BLaER1 treated with 17β-estradiol and CSF1 and Interleukin-3, amounts not matched to agents 10 nM and 100 nM (cell line): Measurements from ENCODE around the gene OR6C4.
"Not testable (repeated sequence)": the region's sequence is repeated elsewhere in the genome, so short reads cannot be mapped to it uniquely, and the experiment has no call there.

Experiments
- H3K27ac ChIP-seq, 11 experiments: shearing (Covaris generic); formaldehyde crosslinking; 2 replicates each; pipeline ENCODE4 v1.8.1; 2022
- H3K27me3 ChIP-seq, 11 experiments: shearing (Covaris generic); formaldehyde crosslinking; 2 replicates each; pipeline ENCODE4 v1.8.1; 2022
- H3K36me3 ChIP-seq, 11 experiments: shearing (Covaris generic); formaldehyde crosslinking; 2 replicates each; pipeline ENCODE4 v1.8.1; 2022
- H3K4me1 ChIP-seq, 10 experiments: shearing (Covaris generic); formaldehyde crosslinking; 2 replicates each; pipeline ENCODE4 v1.8.1; 2022
- H3K4me2 ChIP-seq, 11 experiments: shearing (Covaris generic); formaldehyde crosslinking; 2 replicates each; pipeline ENCODE4 v1.8.1; 2022
- H3K4me3 ChIP-seq, 10 experiments: shearing (Covaris generic); formaldehyde crosslinking; 2 replicates each; pipeline ENCODE4 v1.8.1; 2022
- H3K9ac ChIP-seq, 11 experiments: shearing (Covaris generic); formaldehyde crosslinking; 2 replicates each; pipeline ENCODE4 v1.8.1; 2022
- H3K9me3 ChIP-seq, 11 experiments: shearing (Covaris generic); formaldehyde crosslinking; replicated peaks in 1 of 11; 2 replicates each; pipeline ENCODE4 v1.8.1; 2022
- H4K20me1 ChIP-seq, 11 experiments: shearing (Covaris generic); formaldehyde crosslinking; 2 replicates each; pipeline ENCODE4 v1.8.1; 2022
- Cebpa-rat ChIP-seq, 11 experiments: shearing (Covaris generic); IDR thresholded peaks; 2 replicates each; pipeline ENCODE4 v1.8.1; 2022

OR6C4 gene

GRCh38 chr12:55549302-55549701, at the start of gene OR6C4:
Gene OR6C4, plus strand, starts transcription at chr12:55549602. Its CDS starts 1,625 bp downstream, at chr12:55551227.
- H3K27ac ChIP-seq: no peak within 1 kb of the TSS
- no peaks in the 10 kb centered on the region for H3K4me1 ChIP-seq
- no peaks in the 10 kb centered on the region for H4K20me1 ChIP-seq
- no peak within 1 kb of the TSS for H3K9ac ChIP-seq
- no peak for TF ChIP-seq Cebpa-rat (IDR thresholded peaks at IDR 0.05)
- H3K27me3 ChIP-seq: no peaks in the 10 kb centered on the region
- H3K4me2 ChIP-seq: no peak within 1 kb of the TSS
- peaks cover 13 to 24% (median 19%) of the 10 kb centered on the region in 11 experiments for H3K9me3 ChIP-seq
- no peaks in the 10 kb centered on the region for H3K36me3 ChIP-seq
- H3K4me3 ChIP-seq: no peak within 1 kb of the TSS

- no peaks in the 10 kb centered on the region for H4K20me1 ChIP-seq
- TF ChIP-seq Cebpa-rat (IDR thresholded peaks at IDR 0.05): no peak
- H3K36me3 ChIP-seq: no peaks in the 10 kb centered on the region
- no peaks in the 10 kb centered on the region for H3K27me3 ChIP-seq
- no peak overlapping the region for H3K27ac ChIP-seq
- no peaks in the 10 kb centered on the region for H3K4me1 ChIP-seq
- no peak overlapping the region for H3K4me3 ChIP-seq
- H3K9me3 ChIP-seq: no peaks in the 10 kb centered on the region
- H3K4me2 ChIP-seq: no peak overlapping the region
- no peak overlapping the region for H3K9ac ChIP-seq
Observed at GRCh38 chr12:55499810-55500252, 49.6 kb upstream of the OR6C4 start.

GRCh38 chr12:55501601-55502000, 47.8 kb upstream of the OR6C4 start:
- H3K4me3 ChIP-seq: no peak overlapping the region
- H3K27ac ChIP-seq: no peak overlapping the region
- no peak overlapping the region for H3K9ac ChIP-seq
- H3K4me1 ChIP-seq: no peaks in the 10 kb centered on the region
- no peak for TF ChIP-seq Cebpa-rat (IDR thresholded peaks at IDR 0.05)
- H3K9me3 ChIP-seq: no peaks in the 10 kb centered on the region
- no peaks in the 10 kb centered on the region for H3K36me3 ChIP-seq
- H4K20me1 ChIP-seq: no peaks in the 10 kb centered on the region
- H3K4me2 ChIP-seq: no peak overlapping the region
- H3K27me3 ChIP-seq: no peaks in the 10 kb centered on the region

- Histone ChIP-seq H3K27me3 (no peaks in the 10 kb centered on the region), H3K9me3 (peaks cover 11 to 33% (median 23%) of the 10 kb centered on the region in 11 experiments; a peak in 21 of 22 replicates), H4K20me1 (no peaks in the 10 kb centered on the region), H3K27ac (no peak overlapping the region), H3K4me1 (no peaks in the 10 kb centered on the region), H3K36me3 (no peaks in the 10 kb centered on the region), H3K4me2 (no peak overlapping the region), H3K9ac (no peak overlapping the region), H3K4me3 (no peak overlapping the region)
- no peak for TF ChIP-seq Cebpa-rat (IDR thresholded peaks at IDR 0.05)
Observed at GRCh38 chr12:55515696-55516095, 33.7 kb upstream of the OR6C4 start.

DNA sequence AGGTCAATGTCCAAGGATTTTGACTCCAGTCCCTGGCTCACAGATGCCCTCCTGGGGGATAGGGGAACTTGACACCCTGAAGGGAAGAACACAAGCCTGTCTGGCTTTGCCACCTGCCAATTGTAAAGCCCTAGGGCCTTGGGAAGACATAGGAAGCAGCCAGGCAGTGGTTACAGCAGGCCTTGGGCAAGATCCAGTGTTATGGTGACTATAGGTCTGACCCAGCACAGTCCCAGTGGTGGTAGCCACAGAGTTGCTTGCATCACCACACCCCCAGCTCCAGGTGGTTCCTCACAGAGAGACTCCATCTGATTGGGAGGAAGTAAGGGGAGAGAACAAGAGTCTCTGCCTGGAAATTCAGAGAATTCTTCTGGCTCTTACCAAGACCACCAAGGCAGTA, 33.0 kb upstream of the OR6C4 start:
- H3K9me3 ChIP-seq: peaks cover 11 to 33% (median 23%) of the 10 kb centered on the region in 11 experiments; a peak in 21 of 22 replicates
- TF ChIP-seq Cebpa-rat (IDR thresholded peaks at IDR 0.05): no peak

DNA sequence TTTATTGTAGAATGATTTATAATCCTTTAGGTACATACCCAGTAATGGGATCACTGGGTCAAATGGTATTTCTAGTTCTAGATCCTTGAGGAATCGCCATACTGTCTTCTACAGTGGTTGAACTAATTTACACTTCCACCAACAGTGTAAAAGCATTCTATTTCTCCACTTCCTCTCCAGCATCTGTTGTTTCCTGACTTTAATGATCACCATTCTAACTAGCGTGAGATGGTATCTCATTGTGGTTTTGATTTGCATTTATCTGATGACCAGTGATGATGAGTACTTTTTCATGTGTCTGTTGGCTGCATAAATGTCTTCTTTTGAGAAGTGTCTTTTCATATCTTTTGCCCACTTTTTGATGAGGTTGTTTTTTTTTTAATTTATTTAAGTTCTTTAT, 1.2 kb upstream of the OR6C4 start:
- not testable (repeated sequence) for H3K4me3 ChIP-seq, H3K4me1 ChIP-seq, H3K27ac ChIP-seq, H3K36me3 ChIP-seq, H3K27me3 ChIP-seq, H3K4me2 ChIP-seq, H3K9ac ChIP-seq, H4K20me1 ChIP-seq
- peaks cover 13 to 24% (median 19%) of the 10 kb centered on the region in 11 experiments for H3K9me3 ChIP-seq

More for the DNA sequence above, 33.0 kb upstream of the OR6C4 start:
- Histone ChIP-seq H3K36me3 (no peaks in the 10 kb centered on the region), H3K4me1 (no peaks in the 10 kb centered on the region), H3K27me3 (no peaks in the 10 kb centered on the region), H3K9ac (no peak overlapping the region), H4K20me1 (no peaks in the 10 kb centered on the region), H3K4me2 (no peak overlapping the region), H3K27ac (no peak overlapping the region), H3K4me3 (no peak overlapping the region)

DNA sequence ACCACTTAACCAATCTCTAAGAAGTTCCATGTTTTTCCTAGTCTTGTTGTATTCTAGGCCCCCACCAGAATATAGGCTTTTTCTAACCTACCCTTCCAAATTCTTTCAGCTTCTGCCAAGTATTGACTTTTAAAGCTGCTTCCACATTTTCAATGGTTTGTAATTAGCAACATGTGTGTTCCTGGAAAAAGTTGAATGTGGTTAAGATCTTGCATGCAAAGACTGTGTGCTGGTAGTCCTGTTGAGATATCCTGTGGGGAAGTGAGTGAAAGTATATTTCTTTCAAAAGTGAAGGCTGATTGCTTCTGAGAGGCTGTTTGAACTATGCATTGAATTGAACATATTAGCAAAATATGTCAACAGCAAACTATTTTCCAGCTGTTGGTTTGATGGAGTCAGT, 646 bp upstream of the OR6C4 start:
- H3K4me3 ChIP-seq: no peak overlapping the region
- H3K9ac ChIP-seq: no peak overlapping the region
- H3K36me3 ChIP-seq: no peaks in the 10 kb centered on the region
- H4K20me1 ChIP-seq: no peaks in the 10 kb centered on the region
- peaks cover 13 to 24% (median 19%) of the 10 kb centered on the region in 11 experiments for H3K9me3 ChIP-seq
- no peaks in the 10 kb centered on the region for H3K4me1 ChIP-seq
- no peak for TF ChIP-seq Cebpa-rat (IDR thresholded peaks at IDR 0.05)
- H3K27ac ChIP-seq: no peak overlapping the region
- H3K27me3 ChIP-seq: no peaks in the 10 kb centered on the region
- H3K4me2 ChIP-seq: no peak overlapping the region

DNA sequence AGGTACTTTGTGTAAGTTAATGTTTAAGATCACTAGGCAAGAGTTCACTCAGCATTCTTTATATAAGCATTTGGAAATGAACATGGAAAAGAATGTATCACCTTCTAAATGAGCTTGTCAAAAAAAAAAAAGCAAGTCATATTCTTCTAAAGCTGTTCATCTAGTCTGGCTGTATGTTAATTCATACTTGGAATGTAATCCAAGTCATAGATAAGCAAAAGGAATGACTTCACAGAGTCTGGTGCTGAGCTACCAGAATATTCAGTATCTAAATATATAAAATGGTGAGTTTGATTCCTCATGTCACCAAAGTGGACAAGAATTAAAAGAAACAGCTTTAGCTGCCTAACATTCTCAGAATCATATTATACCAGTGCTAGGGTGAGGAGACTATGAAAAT, 4.9 kb downstream of the OR6C4 start:
- H3K4me2 ChIP-seq: no peak overlapping the region
- TF ChIP-seq Cebpa-rat (IDR thresholded peaks at IDR 0.05): no peak
- no peaks in the 10 kb centered on the region for H3K4me1 ChIP-seq
- no peak overlapping the region for H3K9ac ChIP-seq
- no peaks in the 10 kb centered on the region for H3K27me3 ChIP-seq
- no peak overlapping the region for H3K27ac ChIP-seq
- no peak overlapping the region for H3K4me3 ChIP-seq
- H4K20me1 ChIP-seq: no peaks in the 10 kb centered on the region
- H3K36me3 ChIP-seq: no peaks in the 10 kb centered on the region
- H3K9me3 ChIP-seq: peaks cover 21 to 34% (median 23%) of the 10 kb centered on the region in 11 experiments

GRCh38 chr12:55570060-55570459, 20.7 kb downstream of the OR6C4 start:
- not testable (repeated sequence) for H3K4me2 ChIP-seq, H3K27ac ChIP-seq, H3K9ac ChIP-seq, H3K27me3 ChIP-seq, H3K36me3 ChIP-seq, H4K20me1 ChIP-seq, H3K4me1 ChIP-seq
- Histone ChIP-seq H3K4me3 (peak overlapping the region in 2 of 10 experiments; percentile 7; a peak in 2 of 20 replicates), H3K9me3 (peaks cover 37 to 52% (median 43%) of the 10 kb centered on the region in 11 experiments)

- not testable (repeated sequence) for H4K20me1 ChIP-seq, H3K4me2 ChIP-seq, H3K4me3 ChIP-seq, H3K36me3 ChIP-seq, H3K27ac ChIP-seq, H3K9ac ChIP-seq, H3K4me1 ChIP-seq, H3K27me3 ChIP-seq
- H3K9me3 ChIP-seq: peaks cover 37 to 52% (median 43%) of the 10 kb centered on the region in 11 experiments
Observed at GRCh38 chr12:55570689-55571088, 21.3 kb downstream of the OR6C4 start.
